DOHH2 (cell line): Measurements from ENCODE around the gene ZBTB44.

Source experiments
- CTCF ChIP-seq: fragments of 200-600 bp; sonication (generic); IDR thresholded peaks from one replicate; pipeline ENCODE4 v1.5.1; 2014; ENCODE audit warnings: antibody characterized with exemption, mild to moderate bottlenecking, low read depth, low read length; ENCODE audit not compliant: poor library complexity, severe bottlenecking
- EZH2phosphoT487 ChIP-seq: fragments of 200-600 bp; sonication (generic); IDR thresholded peaks from 2 replicates; pipeline ENCODE4 v1.6.1; 2017; ENCODE audit warnings: borderline replicate concordance, mild to moderate bottlenecking, antibody characterized with exemption, low read length, moderate library complexity, mixed read lengths

GRCh38 chr11:130279989-130280388 is 34.7 kb downstream of the ZBTB44 start:
- TF ChIP-seq CTCF (no peak), EZH2phosphoT487 (no peak)
